Glomerular visceral epithelial cell (primary cell): Measurements from ENCODE around the gene MAP4K3.

Experiments used
- DNase-seq: peaks from one replicate; pipeline ENCODE4 v3.0.0-alpha.2; 2016; ENCODE audit errors: extremely low spot score

Gene MAP4K3

GRCh38 chr2:39436592-39437521 lies at the start of gene MAP4K3:
Gene MAP4K3 (minus strand): TSS chr2:39437285. CDS start chr2:39436987, 298 bp downstream.
- peak; percentile 95 for DNase-seq

GRCh38 chr2:39486071-39486470 lies 49.0 kb upstream of the MAP4K3 start:
- DNase-seq: no peak

- DNase-seq: no peak
Measured at GRCh38 chr2:39484620-39485495, 47.8 kb upstream of the MAP4K3 start.

- no peak for DNase-seq
Measured at GRCh38 chr2:39484206-39484605, 47.1 kb upstream of the MAP4K3 start.

GRCh38 chr2:39483534-39483933 lies 46.4 kb upstream of the MAP4K3 start:
- DNase-seq: no peak

GRCh38 chr2:39481611-39482010 lies 44.5 kb upstream of the MAP4K3 start:
- DNase-seq: peak; percentile 21

- no peak for DNase-seq
Measured at GRCh38 chr2:39479696-39480095, 42.6 kb upstream of the MAP4K3 start.

- no peak for DNase-seq
Measured at GRCh38 chr2:39479053-39479670, 42.1 kb upstream of the MAP4K3 start.

GRCh38 chr2:39476524-39476923 lies 39.4 kb upstream of the MAP4K3 start:
- no peak for DNase-seq

- DNase-seq: no peak
Measured at GRCh38 chr2:39475006-39475405, 37.9 kb upstream of the MAP4K3 start.

- DNase-seq: no peak
Measured at GRCh38 chr2:39470580-39470979, 33.5 kb upstream of the MAP4K3 start.

- peak; percentile 53 for DNase-seq
Measured at GRCh38 chr2:39469807-39470206, 32.7 kb upstream of the MAP4K3 start.

- no peak for DNase-seq
Measured at GRCh38 chr2:39468579-39469451, 31.7 kb upstream of the MAP4K3 start.

- DNase-seq: no peak
Measured at GRCh38 chr2:39466311-39466710, 29.2 kb upstream of the MAP4K3 start.

GRCh38 chr2:39464864-39465263 lies 27.8 kb upstream of the MAP4K3 start:
- no peak for DNase-seq

- DNase-seq: no peak
Measured at GRCh38 chr2:39455826-39456225, 18.7 kb upstream of the MAP4K3 start.

GRCh38 chr2:39452396-39452795 lies 15.3 kb upstream of the MAP4K3 start:
- DNase-seq: no peak

- no peak for DNase-seq
Measured at GRCh38 chr2:39451954-39452353, 14.9 kb upstream of the MAP4K3 start.

GRCh38 chr2:39448169-39448502 lies 11.1 kb upstream of the MAP4K3 start:
- no peak for DNase-seq

- DNase-seq: no peak
Measured at GRCh38 chr2:39447266-39448168, 10.4 kb upstream of the MAP4K3 start.
